Measurements from ENCODE around the gene SELE.
"Not testable (repeated sequence)": the region's sequence is repeated elsewhere in the genome, so short reads cannot be mapped to it uniquely, and the experiment has no call there.

Gene SELE

GRCh38 chr1:169715100-169715499 is 18.8 kb downstream of the SELE start:
- DNase-seq = not testable (repeated sequence)

- not testable (repeated sequence) for DNase-seq
These were observed 20.8 kb downstream of the SELE start for GRCh38 chr1:169713090-169713489.

- DNase-seq = no peak
These were observed 21.6 kb downstream of the SELE start for GRCh38 chr1:169712309-169712631.

DNA sequence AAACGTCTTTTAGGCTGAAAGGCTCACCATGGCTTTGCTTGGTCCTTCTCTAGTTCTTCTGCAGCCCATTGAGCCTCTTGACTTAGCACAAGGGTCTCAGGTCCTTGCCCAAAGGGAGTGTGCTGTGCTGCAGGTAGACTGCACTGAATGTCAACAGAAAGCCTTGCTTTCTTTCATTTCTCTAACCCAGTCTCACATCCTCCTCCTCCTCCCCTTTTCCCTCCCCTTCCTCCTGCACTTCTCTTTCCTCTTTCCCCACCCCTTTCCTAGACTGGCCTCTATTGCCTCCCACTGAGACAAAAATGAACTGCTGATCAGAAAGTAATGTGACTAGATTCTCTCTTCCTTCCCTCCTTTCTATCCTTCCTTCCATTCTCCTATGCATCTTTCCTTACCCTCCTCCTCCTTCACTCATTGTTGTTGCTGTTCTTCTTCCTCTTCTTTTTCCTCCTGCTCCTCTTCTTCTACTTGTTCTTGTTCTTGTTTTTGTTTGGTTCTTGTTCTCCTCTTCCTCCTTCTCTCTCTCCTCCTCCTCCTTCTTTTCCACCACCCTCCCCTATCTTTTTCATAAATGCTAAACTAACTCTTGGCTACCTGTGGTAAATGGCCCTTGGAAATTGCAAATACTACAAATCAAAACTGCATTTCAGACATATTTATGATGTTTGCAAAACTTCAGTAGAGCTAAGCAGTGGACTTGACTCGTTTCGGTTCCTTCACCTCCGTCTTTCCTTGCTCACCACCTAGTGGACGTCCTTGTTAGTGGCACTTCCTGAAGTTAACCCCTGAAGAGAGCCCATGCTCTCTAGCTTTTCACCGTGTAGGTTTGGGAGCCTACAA is 22.2 kb downstream of the SELE start, which contains the start of gene SELL:
Gene SELL (minus strand): TSS at position 152 of the 840 bp plus-strand sequence. CDS start 122 bp downstream, at position 30.
- DNase-seq = peak; percentile 2

- no peak for DNase-seq
These were observed 25.2 kb downstream of the SELE start for GRCh38 chr1:169708647-169709046.

DNA sequence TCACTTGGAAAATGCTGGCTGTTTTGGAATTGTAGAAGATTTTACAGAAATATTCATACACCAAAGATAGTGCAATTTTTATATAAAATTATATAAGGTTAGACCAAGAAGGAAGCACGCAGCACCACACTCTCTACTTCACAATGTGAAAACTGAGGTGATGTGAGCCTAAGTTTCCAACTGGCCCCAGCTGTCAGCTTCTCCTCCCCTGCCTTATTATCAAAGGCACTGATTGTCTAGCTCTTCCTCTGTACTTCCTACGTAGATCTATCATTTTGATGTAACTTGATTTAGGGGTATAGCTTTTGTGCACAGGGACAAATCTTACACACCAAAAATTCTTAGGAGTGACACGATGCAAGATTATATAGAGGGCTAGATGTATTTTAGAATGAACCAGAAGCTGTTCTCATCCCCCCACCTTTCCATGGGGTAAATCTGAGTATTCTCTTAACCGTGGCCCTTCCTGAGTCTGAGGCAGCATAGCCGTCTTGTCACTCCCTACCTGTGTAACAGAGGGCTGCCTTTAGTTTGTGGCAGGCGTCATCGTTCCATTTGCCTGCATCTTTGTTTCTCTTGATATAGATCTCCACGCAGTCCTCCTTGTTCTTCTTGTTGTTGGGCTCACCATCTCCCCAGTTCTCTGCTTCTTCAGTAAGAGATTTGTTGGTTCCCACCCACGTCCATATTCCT is 25.8 kb downstream of the SELE start:
- DNase-seq = no peak

DNA sequence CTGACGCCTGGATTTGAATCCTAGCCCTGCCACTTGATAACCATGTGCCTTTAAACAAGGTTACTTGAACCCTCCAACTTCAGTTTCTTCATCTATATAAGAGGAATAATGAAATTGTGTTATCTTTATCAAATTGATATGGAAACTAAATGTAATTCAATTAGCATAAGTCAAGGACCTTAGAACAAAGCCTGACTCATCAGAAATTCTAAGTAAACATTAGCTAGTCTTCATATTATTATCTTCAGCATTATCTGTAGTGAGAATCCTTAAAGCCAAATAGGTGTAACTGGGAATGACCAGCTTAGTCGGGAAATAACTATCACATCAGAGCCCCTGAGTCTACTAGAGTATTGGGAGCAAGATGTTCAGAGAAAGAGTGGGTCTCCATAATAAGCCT is 29.1 kb downstream of the SELE start:
- DNase-seq = no peak

DNA sequence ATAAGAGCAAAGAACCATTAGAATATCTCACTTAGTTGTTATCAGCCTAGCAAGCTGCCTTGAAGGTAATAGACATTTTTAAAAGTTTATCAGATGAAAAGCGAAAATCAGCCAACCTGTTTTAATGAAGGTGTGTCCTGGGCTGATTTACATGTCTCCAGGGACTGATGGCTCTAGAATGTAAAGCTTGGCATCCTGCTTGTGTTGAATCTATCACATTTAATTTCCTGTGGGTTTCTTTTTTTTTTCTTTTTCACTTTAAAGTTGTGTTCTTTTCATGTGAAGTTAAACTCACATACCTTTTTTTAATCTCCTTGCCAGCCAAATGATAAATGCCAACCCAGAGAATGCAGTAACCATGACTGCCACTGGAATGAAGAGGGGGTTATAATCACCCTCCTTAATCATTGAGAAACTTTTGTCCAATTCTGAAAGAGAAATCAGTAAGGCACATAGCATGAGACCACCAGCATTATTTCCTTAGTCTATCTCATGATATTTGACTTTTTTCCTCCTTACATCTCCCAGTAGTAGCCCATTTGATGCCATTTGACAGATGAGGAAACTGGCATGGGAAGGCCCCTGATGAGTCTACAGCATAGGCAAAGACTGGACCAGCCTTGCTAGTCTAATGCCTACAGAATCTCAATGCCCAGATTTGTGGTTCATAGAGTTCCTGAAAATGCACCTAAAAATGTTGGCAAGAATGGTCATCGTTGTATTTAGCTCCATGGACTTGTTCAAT is 32.4 kb downstream of the SELE start:
- no peak for DNase-seq

GRCh38 chr1:169699707-169700106 is 34.2 kb downstream of the SELE start:
- DNase-seq = no peak

- DNase-seq = no peak
These were observed 34.9 kb downstream of the SELE start for GRCh38 chr1:169698976-169699375.

GRCh38 chr1:169697755-169698154 is 36.1 kb downstream of the SELE start:
- no peak for DNase-seq

GRCh38 chr1:169696273-169697100 is 37.4 kb downstream of the SELE start:
- no peak for DNase-seq

- no peak for DNase-seq
These were observed 39.4 kb downstream of the SELE start for GRCh38 chr1:169694304-169695075.

DNA sequence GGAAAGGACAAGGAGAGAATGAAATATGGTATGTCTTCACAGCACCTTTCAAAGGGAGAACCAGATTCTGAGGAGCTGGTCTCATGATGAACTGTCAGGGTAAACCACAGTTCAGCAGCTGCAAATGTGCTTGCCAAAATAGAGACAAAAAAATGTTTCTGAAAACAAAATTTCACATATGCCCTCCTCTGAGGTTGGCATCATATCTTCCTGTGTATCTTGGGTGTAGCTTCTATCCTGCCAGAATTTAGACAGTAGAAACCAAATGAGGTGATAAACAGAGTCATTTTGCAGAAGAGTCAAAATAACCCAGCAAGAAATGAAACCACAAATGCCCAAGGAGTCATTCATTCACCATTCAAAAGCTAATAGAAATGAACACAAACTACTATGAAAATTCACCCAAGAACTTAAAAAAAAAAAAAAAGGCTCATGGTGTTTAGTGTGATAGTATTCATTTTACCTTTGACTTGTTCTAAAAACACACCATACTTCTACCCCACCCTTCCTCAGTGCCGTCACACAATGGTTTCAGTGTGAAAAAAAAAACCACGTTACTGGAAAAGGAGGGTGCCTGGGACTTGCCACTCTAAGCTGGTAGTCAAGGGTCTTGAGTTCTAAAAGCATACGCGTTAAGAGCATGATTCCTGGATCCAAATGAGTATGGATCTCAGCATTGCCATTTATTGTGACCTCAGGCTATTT is 41.0 kb downstream of the SELE start:
- DNase-seq = no peak

- DNase-seq = no peak
These were observed 43.4 kb downstream of the SELE start for GRCh38 chr1:169690489-169690888.

GRCh38 chr1:169689395-169689794 is 44.5 kb downstream of the SELE start:
- no peak for DNase-seq

- not testable (repeated sequence) for DNase-seq
These were observed 45.5 kb downstream of the SELE start for GRCh38 chr1:169688377-169688776.

DNA sequence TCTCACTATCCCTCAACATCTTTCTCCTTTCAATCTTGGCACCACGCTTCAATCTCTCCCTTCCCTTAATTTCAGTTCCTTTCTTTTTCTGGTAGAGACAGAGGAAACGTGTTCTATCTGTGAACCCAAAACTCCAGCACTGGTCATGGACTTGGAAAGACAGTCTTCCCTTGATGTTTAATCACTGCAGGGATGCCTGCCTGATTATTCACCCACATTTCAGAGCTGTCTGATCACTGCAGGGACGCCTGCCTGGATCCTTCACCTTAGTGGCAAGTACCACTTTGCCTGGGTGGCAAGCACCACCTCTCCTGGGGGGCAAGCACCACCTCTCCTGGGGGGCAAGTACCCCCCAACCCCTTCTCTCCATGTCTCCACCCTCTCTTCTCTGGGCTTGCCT is 50.2 kb downstream of the SELE start:
- no peak for DNase-seq

- not testable (repeated sequence) for DNase-seq
These were observed 50.7 kb downstream of the SELE start for GRCh38 chr1:169683168-169683567.

GRCh38 chr1:169682071-169682470 is 51.8 kb downstream of the SELE start:
- no peak for DNase-seq

GRCh38 chr1:169681140-169681539 is 52.7 kb downstream of the SELE start:
- no peak for DNase-seq

All from NCI-H510A (cell line).